Lower lobe of right lung (tissue), 2 donors: ENCODE results near the gene KCNN4. TPM values are rescaled to one million over a fixed set of nuclear protein-coding genes. Genes with fewer than 3 reads are reported as not detected.
A peak's percentile ranks its signal among the peaks of the same experiment; 100 is the strongest.

ENCODE experiments used
- ATAC-seq, 2 donors: fragments of 200-7000 bp; cut with Tn5 transposase; one replicate each; pipeline ENCODE4 v1.9.1; 2020 to 2022; ENCODE audit warnings: mild to moderate bottlenecking in 2 of 2, moderate library complexity in 2 of 2
- DNase-seq: peaks from one replicate; pipeline ENCODE4 v3.0.0-alpha.2; 2020
- H3K27ac ChIP-seq: fragments of 200-600 bp; one replicate; pipeline ENCODE4 v1.8.0; 2022
- H3K27me3 ChIP-seq: fragments of 200-600 bp; one replicate; pipeline ENCODE4 v1.8.0; 2022; ENCODE audit warnings: low read depth
- H3K36me3 ChIP-seq: fragments of 200-600 bp; one replicate; pipeline ENCODE4 v1.8.0; 2022; ENCODE audit warnings: mild to moderate bottlenecking
- H3K4me1 ChIP-seq: fragments of 200-600 bp; one replicate; pipeline ENCODE4 v1.8.0; 2022
- H3K4me3 ChIP-seq: fragments of 200-600 bp; one replicate; pipeline ENCODE4 v1.8.0; 2022; ENCODE audit warnings: mild to moderate bottlenecking
- H3K9me3 ChIP-seq: fragments of 200-600 bp; one replicate; pipeline ENCODE4 v1.8.0; 2022
- CTCF ChIP-seq: fragments of 200-600 bp; IDR thresholded peaks from one replicate; pipeline ENCODE4 v1.8.0; 2022; ENCODE audit warnings: antibody characterized with exemption, mild to moderate bottlenecking
- intact Hi-C: fragments of 100-400 bp; cut with DNase I; formaldehyde crosslinking; loops from one replicate; pipeline ENCODE4 v1.11.0; 2022
- total RNA-seq: library from RNA; stranded (reverse); fragmentation: NEBNext Ultra II Directional; extraction: Animal tissue kit (Norgen Biotek cat#: 25700); gene quantifications from one replicate; pipeline ENCODE4 v1.2.1, GENCODE V29; 2021
- donor health status: DM: no; HTN: yes; CAD: no; lungs with severe emphysema.

Gene KCNN4
- total RNA-seq, 1 donor from 2014 or later: 3.6 TPM

GRCh38 chr19:43760941-43761340 is 19.8 kb downstream of the KCNN4 start:
- Histone ChIP-seq H3K4me1 (peaks cover 33% of the 10 kb centered on the region), H3K4me3 (no peak overlapping the region), H3K36me3 (no peaks in the 10 kb centered on the region), H3K27me3 (no peaks in the 10 kb centered on the region), H3K9me3 (no peaks in the 10 kb centered on the region), H3K27ac (no peak overlapping the region)
- DNase-seq: no peak
- intact Hi-C loops: no loop called here
- no peak for TF ChIP-seq CTCF
- no peak for ATAC-seq

- Histone ChIP-seq H3K4me1 (peaks cover 27% of the 10 kb centered on the region), H3K9me3 (no peaks in the 10 kb centered on the region), H3K27me3 (no peaks in the 10 kb centered on the region), H3K36me3 (no peaks in the 10 kb centered on the region), H3K27ac (no peak overlapping the region), H3K4me3 (no peak overlapping the region)
- TF ChIP-seq CTCF: no peak
- intact Hi-C loops: no loop called here
- ATAC-seq (no peak), DNase-seq (no peak)
Measured at GRCh38 chr19:43759515-43759914, 21.3 kb downstream of the KCNN4 start.

- TF ChIP-seq CTCF: no peak
- peak; percentile 87 for DNase-seq
- no peaks in the 10 kb centered on the region for H3K9me3 ChIP-seq
- H3K27me3 ChIP-seq: no peaks in the 10 kb centered on the region
- peak overlapping the region; percentile 72 for H3K4me3 ChIP-seq
- H3K4me1 ChIP-seq: peaks cover 48% of the 10 kb centered on the region
- peak overlapping the region; percentile 99 for H3K27ac ChIP-seq
- ATAC-seq: peak; percentile 73 to 80
- peaks cover 12% of the 10 kb centered on the region for H3K36me3 ChIP-seq
- intact Hi-C loops: no loop called here
Measured at GRCh38 chr19:43755256-43755801, 25.4 kb downstream of the KCNN4 start.

GRCh38 chr19:43754503-43755255 is 26.1 kb downstream of the KCNN4 start, which contains the start of gene SMG9:
Gene SMG9 (minus strand): TSS chr19:43754962. CDS start chr19:43750741, 4,221 bp downstream.
- peak within 1 kb of the TSS; percentile 72 for H3K4me3 ChIP-seq
- intact Hi-C loops: no loop called here
- ATAC-seq: peak; percentile 96
- no peak for TF ChIP-seq CTCF
- H3K36me3 ChIP-seq: peaks cover 19% of the 10 kb centered on the region
- DNase-seq: peak; percentile 98
- H3K9me3 ChIP-seq: no peaks in the 10 kb centered on the region
- H3K27ac ChIP-seq: peak within 1 kb of the TSS; percentile 99
- peaks cover 47% of the 10 kb centered on the region for H3K4me1 ChIP-seq
- H3K27me3 ChIP-seq: no peaks in the 10 kb centered on the region

GRCh38 chr19:43754253-43754502 is 26.6 kb downstream of the KCNN4 start:
- Histone ChIP-seq H3K27me3 (no peaks in the 10 kb centered on the region), H3K4me3 (peak overlapping the region; percentile 72), H3K4me1 (peaks cover 44% of the 10 kb centered on the region), H3K36me3 (peaks cover 24% of the 10 kb centered on the region), H3K9me3 (no peaks in the 10 kb centered on the region), H3K27ac (peak overlapping the region; percentile 99)
- ATAC-seq (no peak), DNase-seq (no peak)
- intact Hi-C loops: no loop called here
- no peak for TF ChIP-seq CTCF
